Endothelial cell of umbilical vein (primary cell): ENCODE measurements around the gene LCN2.

Experiments
- MYC ChIP-seq: IDR thresholded peaks from one replicate; pipeline ENCODE4 v1.6.1; 2011; ENCODE audit warnings: mild to moderate bottlenecking, low read depth, low read length
- POLR2A ChIP-seq: IDR thresholded peaks from 2 replicates; pipeline ENCODE4 v1.6.1; 2012; ENCODE audit warnings: low read depth, mild to moderate bottlenecking, control low read depth, low read length
- POLR2AphosphoS5 ChIP-seq: IDR thresholded peaks from 2 replicates; pipeline ENCODE4 v1.6.1; 2012; ENCODE audit warnings: low read depth, mild to moderate bottlenecking, control low read depth, low read length, moderate library complexity; ENCODE audit not compliant: insufficient read depth
- TF ChIP-seq, protein P1 (sequence below), 2 donors: IDR thresholded peaks; 1 replicate in 1 of 2; 2 replicates in 1 of 2; pipeline ENCODE4 v1.5.1; 2011; ENCODE audit warnings: low read length in 2 of 2, mild to moderate bottlenecking in 2 of 2, moderate library complexity in 2 of 2, control low read depth in 1 of 2, inconsistent platforms in 1 of 2, low read depth in 1 of 2; ENCODE audit not compliant: insufficient read depth in 1 of 2; ENCODE audit errors: extremely low read depth in 1 of 2

DNA sequence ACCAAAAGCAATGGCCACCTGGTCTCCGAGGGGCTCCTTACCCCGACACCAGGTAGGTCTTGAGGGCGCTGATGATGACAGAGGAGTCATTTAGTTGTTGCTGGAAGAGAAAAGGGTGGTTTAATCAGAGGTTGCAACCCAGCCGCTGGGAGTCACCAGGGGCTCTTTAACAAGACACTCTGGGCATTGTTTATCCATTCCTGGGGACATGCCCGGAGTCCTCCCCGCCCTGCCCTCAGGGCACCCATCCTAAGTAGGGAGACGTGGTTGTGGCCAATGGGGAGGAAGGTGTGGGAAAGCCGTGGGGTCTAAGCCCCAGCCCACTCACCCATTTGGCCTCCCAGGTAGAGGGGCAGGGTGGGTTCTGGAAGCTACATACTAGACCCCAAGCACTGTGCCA, 24.8 kb upstream of the LCN2 start:
- no peak for TF ChIP-seq MYC
- TF ChIP-seq POLR2AphosphoS5 = no peak
- TF ChIP-seq, protein P1, sequence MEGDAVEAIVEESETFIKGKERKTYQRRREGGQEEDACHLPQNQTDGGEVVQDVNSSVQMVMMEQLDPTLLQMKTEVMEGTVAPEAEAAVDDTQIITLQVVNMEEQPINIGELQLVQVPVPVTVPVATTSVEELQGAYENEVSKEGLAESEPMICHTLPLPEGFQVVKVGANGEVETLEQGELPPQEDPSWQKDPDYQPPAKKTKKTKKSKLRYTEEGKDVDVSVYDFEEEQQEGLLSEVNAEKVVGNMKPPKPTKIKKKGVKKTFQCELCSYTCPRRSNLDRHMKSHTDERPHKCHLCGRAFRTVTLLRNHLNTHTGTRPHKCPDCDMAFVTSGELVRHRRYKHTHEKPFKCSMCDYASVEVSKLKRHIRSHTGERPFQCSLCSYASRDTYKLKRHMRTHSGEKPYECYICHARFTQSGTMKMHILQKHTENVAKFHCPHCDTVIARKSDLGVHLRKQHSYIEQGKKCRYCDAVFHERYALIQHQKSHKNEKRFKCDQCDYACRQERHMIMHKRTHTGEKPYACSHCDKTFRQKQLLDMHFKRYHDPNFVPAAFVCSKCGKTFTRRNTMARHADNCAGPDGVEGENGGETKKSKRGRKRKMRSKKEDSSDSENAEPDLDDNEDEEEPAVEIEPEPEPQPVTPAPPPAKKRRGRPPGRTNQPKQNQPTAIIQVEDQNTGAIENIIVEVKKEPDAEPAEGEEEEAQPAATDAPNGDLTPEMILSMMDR (IDR thresholded peaks at IDR 0.05; ENCODE audit: extremely low read depth in 1 of 2, insufficient read depth in 1 of 2, low read depth in 1 of 2, low read length in 2 of 2) = no peak
- no peak for TF ChIP-seq POLR2A
